Activated CD4-positive, alpha-beta memory T cell treated with anti-CD3 and anti-CD28 coated beads for 36 hours (primary cell): ENCODE measurements around the gene CCDC12. TPM values are rescaled to one million over a fixed set of nuclear protein-coding genes. Genes with fewer than 3 reads are reported as not detected.

Experiments
- CTCF ChIA-PET: fragments of 350-600 bp; sonication (Branson Sonifier 250); formaldehyde crosslinking; loops from one replicate; lab custom pipeline; 2021; ENCODE audit warnings: antibody characterized with exemption, inconsistent platforms; lab: Charles Lee
- POLR2A ChIA-PET: fragments of 350-600 bp; sonication (Branson Sonifier 250); formaldehyde crosslinking; loops from one replicate; lab custom pipeline; 2021; ENCODE audit warnings: antibody characterized with exemption; lab: Charles Lee
- DNase-seq: peaks from one replicate; pipeline ENCODE4 v3.0.0-alpha.2; 2020
- H3K27ac Mint-ChIP-seq: one replicate; pipeline ENCODE4 v1.8.0; 2021; ENCODE audit warnings: mixed read lengths
- H3K27me3 Mint-ChIP-seq: one replicate; pipeline ENCODE4 v1.8.0; 2021; ENCODE audit warnings: mixed read lengths
- H3K36me3 Mint-ChIP-seq: one replicate; pipeline ENCODE4 v1.8.0; 2021; ENCODE audit warnings: mixed read lengths
- H3K4me1 Mint-ChIP-seq: one replicate; pipeline ENCODE4 v1.8.0; 2021; ENCODE audit warnings: low read depth, mixed read lengths
- H3K4me3 Mint-ChIP-seq: one replicate; pipeline ENCODE4 v1.8.0; 2021; ENCODE audit warnings: mild to moderate bottlenecking, mixed read lengths
- H3K9me3 Mint-ChIP-seq: one replicate; pipeline ENCODE4 v1.8.0; 2021; ENCODE audit warnings: mixed read lengths
- intact Hi-C: fragments of 100-400 bp; cut with micrococcal nuclease; formaldehyde crosslinking; loops from one replicate; pipeline ENCODE4 v1.15.1; 2023
- total RNA-seq, 2 experiments: library from RNA; stranded (reverse); gene quantifications; one replicate each; pipeline ENCODE4 v1.2.3, GENCODE V29; 2021

The CCDC12 gene
- total RNA-seq, 2 experiments from 2014 or later, result 44.3 to 49.9 TPM

GRCh38 chr3:46999516-47000197 lies 23.1 kb upstream of the CCDC12 start:
- no peak overlapping the region for H3K27ac Mint-ChIP-seq
- ChIA-PET CTCF (interaction anchor here (1.0 to 2.4 kb wide), 8 partner anchors 20 to 90 kb away, joined by 3 to 22 read pairs (median 7); partner anchors contain the start of gene NBEAL2), POLR2A (no interaction called here)
- H3K9me3 Mint-ChIP-seq, result no peaks in the 10 kb centered on the region
- no peaks in the 10 kb centered on the region for H3K27me3 Mint-ChIP-seq
- peaks cover 17% of the 10 kb centered on the region for H3K4me1 Mint-ChIP-seq
- no peak overlapping the region for H3K4me3 Mint-ChIP-seq
- no peak for DNase-seq
- H3K36me3 Mint-ChIP-seq, result peaks cover 43% of the 10 kb centered on the region
- intact Hi-C loops, result loop anchor here (5.0 kb wide), 1 partner anchor 132 kb away; no protein-coding TSS in a partner anchor

GRCh38 chr3:46998852-46999515 lies 22.4 kb upstream of the CCDC12 start:
- no peak overlapping the region for H3K4me3 Mint-ChIP-seq
- peaks cover 17% of the 10 kb centered on the region for H3K4me1 Mint-ChIP-seq
- no peak for DNase-seq
- intact Hi-C loops, result loop anchor here (1.0 to 5.0 kb wide), 2 partner anchors 76 to 132 kb away; no protein-coding TSS in a partner anchor
- H3K36me3 Mint-ChIP-seq, result peaks cover 44% of the 10 kb centered on the region
- ChIA-PET CTCF (interaction anchor here (1.0 to 2.4 kb wide), 13 partner anchors 7 to 90 kb away, joined by 3 to 22 read pairs (median 4); partner anchors contain the start of gene NBEAL2), POLR2A (no interaction called here)
- no peaks in the 10 kb centered on the region for H3K9me3 Mint-ChIP-seq
- H3K27ac Mint-ChIP-seq, result peak overlapping the region; percentile 66
- no peaks in the 10 kb centered on the region for H3K27me3 Mint-ChIP-seq

DNA sequence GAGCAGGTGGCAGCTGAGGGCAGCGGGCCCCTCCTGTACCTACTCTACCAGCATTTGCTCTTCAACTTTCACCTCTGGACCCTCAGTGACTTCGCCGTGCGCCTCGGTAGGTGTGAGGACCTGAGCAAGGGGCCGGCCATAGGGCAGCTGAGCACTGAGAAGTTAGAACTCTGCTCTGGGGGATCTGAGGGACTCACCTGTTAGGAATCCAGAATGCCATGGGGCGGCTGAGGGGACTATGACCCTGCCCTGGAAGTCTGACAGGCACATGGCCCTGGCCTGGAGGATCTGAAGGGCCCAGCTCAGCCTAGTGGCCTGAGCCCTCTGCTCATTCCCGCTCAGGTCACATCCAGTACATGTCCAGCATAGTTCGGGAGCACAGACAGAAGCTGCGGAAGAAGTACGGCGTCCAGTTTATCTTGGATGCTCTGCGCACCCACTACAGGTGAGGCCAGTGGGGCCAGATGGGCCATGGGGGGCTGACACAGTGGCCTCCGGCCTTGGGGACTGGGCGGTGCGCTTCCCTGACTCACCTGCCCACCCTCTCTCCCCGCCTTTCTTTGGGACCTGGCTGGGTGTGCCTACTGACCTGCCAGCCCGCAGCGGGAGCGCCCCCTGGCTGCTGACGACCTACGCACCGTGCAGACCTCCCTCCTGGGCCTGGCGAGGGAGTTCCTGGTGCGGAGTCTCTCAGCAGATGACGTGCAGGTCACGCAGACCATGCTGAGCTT lies 21.7 kb upstream of the CCDC12 start:
- peaks cover 38% of the 10 kb centered on the region for H3K36me3 Mint-ChIP-seq
- intact Hi-C loops, result loop anchor here (1.0 to 5.0 kb wide), 2 partner anchors 75 to 131 kb away; no protein-coding TSS in a partner anchor
- peaks cover 17% of the 10 kb centered on the region for H3K4me1 Mint-ChIP-seq
- no peaks in the 10 kb centered on the region for H3K27me3 Mint-ChIP-seq
- H3K27ac Mint-ChIP-seq, result peak overlapping the region; percentile 66
- H3K9me3 Mint-ChIP-seq, result no peaks in the 10 kb centered on the region
- CTCF ChIA-PET, result interaction anchor here (0.8 to 2.4 kb wide), 19 partner anchors 8 to 132 kb away, joined by 3 to 22 read pairs (median 4); partner anchors contain the start of gene NBEAL2
- POLR2A ChIA-PET, result no interaction called here
- no peak overlapping the region for H3K4me3 Mint-ChIP-seq
- peak; percentile 82 for DNase-seq

DNA sequence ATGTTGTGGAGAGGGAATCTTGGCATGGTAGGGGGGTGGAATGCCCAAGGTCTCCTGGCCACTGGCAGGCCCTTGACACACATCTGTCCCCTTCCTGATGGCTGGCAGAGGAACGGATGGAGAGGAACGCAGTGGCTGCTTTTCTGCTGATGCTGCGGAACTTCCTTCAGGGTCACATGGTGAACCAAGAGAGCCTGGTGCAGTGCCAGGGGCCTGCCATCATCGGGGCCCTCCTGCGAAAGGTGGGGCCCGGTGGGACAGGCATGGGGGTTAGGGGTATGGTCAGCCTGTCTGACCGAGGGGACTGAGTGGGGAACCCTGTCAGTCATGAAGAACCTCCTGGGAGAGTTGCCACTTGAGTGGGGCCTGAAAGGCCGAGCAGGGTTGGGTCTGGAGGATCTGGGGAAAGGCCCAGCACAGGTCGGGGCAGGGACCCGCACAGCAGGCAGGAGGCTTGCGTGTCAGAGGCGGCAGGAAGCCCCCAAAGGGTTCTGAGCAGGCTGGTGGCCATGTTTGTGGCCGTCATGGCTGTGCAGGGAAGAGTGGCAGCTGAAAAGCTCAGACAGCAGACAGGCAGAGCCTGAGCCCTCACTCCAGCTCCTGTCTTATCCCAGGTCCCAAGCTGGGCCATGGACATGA lies 21.0 kb upstream of the CCDC12 start:
- intact Hi-C loops, result loop anchor here (1.0 to 5.0 kb wide), 2 partner anchors 74 to 130 kb away; no protein-coding TSS in a partner anchor
- Mint-ChIP-seq H3K27me3 (no peaks in the 10 kb centered on the region), H3K4me1 (peaks cover 17% of the 10 kb centered on the region), H3K4me3 (no peak overlapping the region), H3K36me3 (peaks cover 35% of the 10 kb centered on the region), H3K9me3 (no peaks in the 10 kb centered on the region), H3K27ac (no peak overlapping the region)
- POLR2A ChIA-PET, result no interaction called here
- DNase-seq, result no peak
- CTCF ChIA-PET, result interaction anchor here (0.8 to 2.4 kb wide), 13 partner anchors 9 to 131 kb away, joined by 3 to 22 read pairs (median 4); no protein-coding TSS in a partner anchor

GRCh38 chr3:46996689-46997452 lies 20.3 kb upstream of the CCDC12 start:
- peaks cover 33% of the 10 kb centered on the region for H3K36me3 Mint-ChIP-seq
- ChIA-PET CTCF (interaction anchor here (1.5 to 2.4 kb wide), 3 partner anchors 10 to 88 kb away, joined by 3 to 14 read pairs (median 3); no protein-coding TSS in a partner anchor), POLR2A (no interaction called here)
- peaks cover 17% of the 10 kb centered on the region for H3K4me1 Mint-ChIP-seq
- H3K27ac Mint-ChIP-seq, result no peak overlapping the region
- intact Hi-C loops, result loop anchor here (5.0 kb wide), 1 partner anchor 130 kb away; no protein-coding TSS in a partner anchor
- no peak for DNase-seq
- no peaks in the 10 kb centered on the region for H3K27me3 Mint-ChIP-seq
- H3K4me3 Mint-ChIP-seq, result no peak overlapping the region
- no peaks in the 10 kb centered on the region for H3K9me3 Mint-ChIP-seq

DNA sequence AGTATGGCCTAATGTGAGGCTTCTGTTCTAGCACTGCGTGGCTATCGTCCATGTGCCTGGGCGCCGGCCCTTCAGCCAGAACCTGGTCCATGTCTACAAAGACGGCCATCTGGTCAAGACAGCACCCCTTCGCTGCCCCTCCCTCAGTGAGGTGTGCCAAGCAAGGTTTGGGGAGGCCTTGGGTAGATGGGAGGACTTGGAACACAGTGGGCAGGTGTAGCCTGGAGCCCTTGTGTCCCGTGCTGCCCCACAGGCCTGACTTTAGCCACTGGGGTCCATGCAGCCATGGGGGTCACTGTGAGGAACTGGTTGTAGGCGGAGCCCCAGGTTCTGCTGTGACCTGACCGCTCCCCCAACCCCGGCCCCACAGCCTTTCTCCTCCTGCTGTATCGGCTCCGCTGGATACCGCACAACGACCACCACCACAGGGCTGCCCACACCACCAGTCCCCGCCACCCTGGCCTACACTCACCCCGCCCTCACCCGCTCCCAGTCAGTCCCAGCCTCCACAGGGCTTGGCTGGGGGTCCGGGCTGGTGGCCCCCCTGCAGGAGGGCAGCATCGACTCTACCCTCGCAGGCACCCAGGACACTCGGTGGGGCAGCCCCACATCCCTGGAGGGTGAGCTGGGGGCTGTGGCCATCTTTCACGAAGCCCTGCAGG lies 19.5 kb upstream of the CCDC12 start:
- intact Hi-C loops, result loop anchor here (5.0 kb wide), 1 partner anchor 129 kb away; no protein-coding TSS in a partner anchor
- H3K9me3 Mint-ChIP-seq, result no peaks in the 10 kb centered on the region
- no peak overlapping the region for H3K4me3 Mint-ChIP-seq
- DNase-seq, result no peak
- POLR2A ChIA-PET, result no interaction called here
- peaks cover 30% of the 10 kb centered on the region for H3K36me3 Mint-ChIP-seq
- peaks cover 20% of the 10 kb centered on the region for H3K4me1 Mint-ChIP-seq
- CTCF ChIA-PET, result no interaction called here
- no peaks in the 10 kb centered on the region for H3K27me3 Mint-ChIP-seq
- H3K27ac Mint-ChIP-seq, result no peak overlapping the region

- POLR2A ChIA-PET, result no interaction called here
Observed at GRCh38 chr3:46994801-46995731, 18.5 kb upstream of the CCDC12 start.

GRCh38 chr3:46993986-46994385 lies 17.4 kb upstream of the CCDC12 start:
- Mint-ChIP-seq H3K4me3 (no peak overlapping the region), H3K27ac (no peak overlapping the region), H3K9me3 (no peaks in the 10 kb centered on the region), H3K4me1 (peaks cover 31% of the 10 kb centered on the region), H3K36me3 (peaks cover 23% of the 10 kb centered on the region), H3K27me3 (no peaks in the 10 kb centered on the region)
- CTCF ChIA-PET, result no interaction called here
- intact Hi-C loops, result no loop called here
- POLR2A ChIA-PET, result interaction anchor here (1.4 kb wide), 1 partner anchor 15 kb away, joined by 4 read pairs; the partner anchor contains the start of gene NBEAL2
- DNase-seq, result no peak

More at GRCh38 chr3:46994801-46995731, 18.5 kb upstream of the CCDC12 start:
- intact Hi-C loops, result loop anchor here (5.0 kb wide), 1 partner anchor 128 kb away; no protein-coding TSS in a partner anchor
- H3K9me3 Mint-ChIP-seq, result no peaks in the 10 kb centered on the region
- peaks cover 22% of the 10 kb centered on the region for H3K4me1 Mint-ChIP-seq
- no peaks in the 10 kb centered on the region for H3K27me3 Mint-ChIP-seq
- peaks cover 24% of the 10 kb centered on the region for H3K36me3 Mint-ChIP-seq
- CTCF ChIA-PET, result interaction anchor here (0.5 kb wide), 1 partner anchor 334 kb away, joined by 4 read pairs; no protein-coding TSS in a partner anchor
- no peak overlapping the region for H3K27ac Mint-ChIP-seq
- DNase-seq, result no peak
- no peak overlapping the region for H3K4me3 Mint-ChIP-seq

DNA sequence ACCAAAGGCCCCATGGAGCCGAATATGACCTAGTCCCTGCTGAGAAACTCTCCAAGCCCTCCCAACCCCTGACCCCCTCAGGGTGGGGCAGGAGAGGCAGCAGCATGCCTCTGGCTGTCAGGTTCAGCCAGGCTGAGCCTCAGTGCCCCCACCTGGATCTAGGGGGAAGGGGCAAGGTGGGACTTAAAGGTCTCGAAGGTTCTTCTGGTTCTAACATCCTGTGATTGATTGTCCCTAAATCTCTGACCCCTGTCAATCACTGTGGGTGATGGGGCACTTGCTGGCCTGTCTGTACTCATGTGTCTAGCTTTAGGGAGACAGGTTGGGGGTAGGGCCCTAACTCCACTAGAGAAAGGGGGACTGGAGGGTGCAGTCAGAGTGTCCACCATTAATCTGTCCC lies 16.7 kb upstream of the CCDC12 start:
- no peaks in the 10 kb centered on the region for H3K9me3 Mint-ChIP-seq
- intact Hi-C loops, result no loop called here
- H3K27me3 Mint-ChIP-seq, result no peaks in the 10 kb centered on the region
- POLR2A ChIA-PET, result interaction anchor here (0.6 to 1.4 kb wide), 2 partner anchors 15 to 91 kb away, joined by 3 to 4 read pairs; partner anchors contain the start of gene NBEAL2
- H3K27ac Mint-ChIP-seq, result no peak overlapping the region
- no peak overlapping the region for H3K4me3 Mint-ChIP-seq
- H3K4me1 Mint-ChIP-seq, result peaks cover 37% of the 10 kb centered on the region
- DNase-seq, result no peak
- CTCF ChIA-PET, result interaction anchor here (1.0 kb wide), 1 partner anchor 126 kb away, joined by 3 read pairs; no protein-coding TSS in a partner anchor
- H3K36me3 Mint-ChIP-seq, result peaks cover 23% of the 10 kb centered on the region
